Measurements from ENCODE around the gene IGF2BP2.
"Not testable (repeated sequence)": the region's sequence is repeated elsewhere in the genome, so short reads cannot be mapped to it uniquely, and the experiment has no call there.

Gene IGF2BP2

GRCh38 chr3:185831990-185832389 lies 7.1 kb upstream of the IGF2BP2 start:
- no peak for DNase-seq

GRCh38 chr3:185831195-185831594 lies 6.4 kb upstream of the IGF2BP2 start:
- DNase-seq = no peak

- no peak for DNase-seq
Observed at GRCh38 chr3:185830018-185830797, 5.4 kb upstream of the IGF2BP2 start.

GRCh38 chr3:185828755-185829154 lies 3.9 kb upstream of the IGF2BP2 start:
- no peak for DNase-seq

- no peak for DNase-seq
Observed at GRCh38 chr3:185827595-185828344, 2.9 kb upstream of the IGF2BP2 start.

GRCh38 chr3:185825639-185826481 lies 1.0 kb upstream of the IGF2BP2 start:
- peak; percentile 41 for DNase-seq

- peak; percentile 32 for DNase-seq
Observed at GRCh38 chr3:185824051-185825005, 514 bp downstream of the IGF2BP2 start.

- DNase-seq = peak; percentile 31
Observed at GRCh38 chr3:185823078-185824044, 1.5 kb downstream of the IGF2BP2 start.

GRCh38 chr3:185822221-185823000 lies 2.4 kb downstream of the IGF2BP2 start:
- no peak for DNase-seq

- no peak for DNase-seq
Observed at GRCh38 chr3:185820973-185821758, 3.7 kb downstream of the IGF2BP2 start.

GRCh38 chr3:185818267-185818875 lies 6.5 kb downstream of the IGF2BP2 start:
- no peak for DNase-seq

- no peak for DNase-seq
Observed at GRCh38 chr3:185815391-185816282, 9.2 kb downstream of the IGF2BP2 start.

- DNase-seq = no peak
Observed at GRCh38 chr3:185813691-185814215, 11.1 kb downstream of the IGF2BP2 start.

GRCh38 chr3:185813205-185813604 lies 11.6 kb downstream of the IGF2BP2 start:
- DNase-seq = no peak

GRCh38 chr3:185807445-185808068 lies 17.3 kb downstream of the IGF2BP2 start:
- DNase-seq = no peak

- not testable (repeated sequence) for DNase-seq
Observed at GRCh38 chr3:185798831-185799110, 26.1 kb downstream of the IGF2BP2 start.
